NCI-H510A (cell line): ENCODE measurements around the gene TJP1.
"Not testable (repeated sequence)": the region's sequence is repeated elsewhere in the genome, so short reads cannot be mapped to it uniquely, and the experiment has no call there.

ENCODE experiments used
- DNase-seq: peaks from one replicate; lab custom pipeline; 2025; lab: John Stamatoyannopoulos, UW

Gene TJP1

GRCh38 chr15:29657476-29657817 is 164.8 kb downstream of the TJP1 start:
- DNase-seq: not testable (repeated sequence)

GRCh38 chr15:29656636-29657475 is 165.4 kb downstream of the TJP1 start:
- no peak for DNase-seq

GRCh38 chr15:29652595-29652994 is 169.7 kb downstream of the TJP1 start:
- no peak for DNase-seq

- DNase-seq: no peak
These were observed 170.6 kb downstream of the TJP1 start for GRCh38 chr15:29651476-29652233.
